Endothelial cell of umbilical vein (primary cell): Measurements from ENCODE around the gene KIF4A. TPM values are rescaled to one million over a fixed set of nuclear protein-coding genes. Genes with fewer than 3 reads are reported as not detected.

Source experiments
- BruUV-seq: library from RNA; stranded (reverse); fragments of 400-500 nt; replicated peaks from 2 replicates; lab custom pipeline; 2021; lab: Mats Ljungman, UMichigan
- CTCF ChIA-PET: fragments of 300-600, 350-600 bp; sonication (Branson Sonifier 250); formaldehyde crosslinking; loops from one replicate; lab custom pipeline; 2021; ENCODE audit warnings: antibody characterized with exemption, inconsistent platforms; lab: Charles Lee
- POLR2A ChIA-PET: fragments of 300-600, 350-600 bp; sonication (Branson Sonifier 250); formaldehyde crosslinking; loops from one replicate; lab custom pipeline; 2021; ENCODE audit warnings: antibody characterized with exemption, inconsistent platforms; lab: Charles Lee
- DNase-seq: peaks from one replicate; pipeline ENCODE4 v3.0.0-alpha.2; 2011; ENCODE audit warnings: low read depth, low spot score
- FAIRE-seq: peaks from 2 replicates; lab custom pipeline; 2011; peaks lifted over from hg19 to GRCh38; lab: Jason Lieb, UNC
- H2AFZ ChIP-seq: 2 replicates; pipeline ENCODE4 v1.6.0; 2012; ENCODE audit warnings: low read depth, low read length, control low read depth, inconsistent platforms
- H3K27ac ChIP-seq: 2 replicates; pipeline ENCODE4 v1.5.1; 2011; ENCODE audit warnings: low read depth, mild to moderate bottlenecking, control low read depth, low read length, moderate library complexity; ENCODE audit not compliant: insufficient read depth
- H3K27me3 ChIP-seq, 2 experiments: 2 replicates each; pipeline versions ENCODE4 v1.6.0 to v1.6.1; 2011; ENCODE audit warnings: low read length in 2 of 2, mixed read lengths in 1 of 2; ENCODE audit not compliant: control insufficient read depth in 2 of 2, insufficient read depth in 2 of 2
- H3K36me3 ChIP-seq, 2 experiments: 2 replicates in 1 of 2; 3 replicates in 1 of 2; pipeline ENCODE4 v1.5.1; 2011; ENCODE audit warnings: low read length in 2 of 2, mild to moderate bottlenecking in 1 of 2, moderate library complexity in 1 of 2; ENCODE audit not compliant: control insufficient read depth in 2 of 2, insufficient read depth in 2 of 2; ENCODE audit errors: extremely low read depth in 1 of 2
- H3K4me1 ChIP-seq: 3 replicates; pipeline ENCODE4 v1.5.1; 2011; ENCODE audit warnings: mild to moderate bottlenecking, low read length; ENCODE audit not compliant: control insufficient read depth, insufficient read depth; ENCODE audit errors: extremely low read depth
- H3K4me2 ChIP-seq: 2 replicates; pipeline ENCODE4 v1.6.1; 2011; ENCODE audit warnings: low read length, control low read depth, mixed read lengths; ENCODE audit not compliant: insufficient read depth
- H3K4me3 ChIP-seq, 3 experiments: fragments of 200-600 bp in 1 of 3; sonication (generic), shearing (Covaris generic) in 1 of 3; replicated peaks in 1 of 3; 2 replicates each; pipeline ENCODE4 v1.5.1; 2011 to 2016; ENCODE audit warnings: control low read depth in 3 of 3, low read length in 3 of 3, mild to moderate bottlenecking in 2 of 3, inconsistent platforms in 1 of 3, low read depth in 1 of 3, moderate library complexity in 1 of 3; ENCODE audit not compliant: insufficient read depth in 1 of 3
- H3K79me2 ChIP-seq: 2 replicates; pipeline ENCODE4 v1.6.0; 2012; ENCODE audit warnings: low read length, inconsistent platforms; ENCODE audit not compliant: control insufficient read depth, insufficient read depth
- H3K9ac ChIP-seq: replicated peaks from 2 replicates; pipeline ENCODE3; 2011; ENCODE audit warnings: low read length, control low read depth; ENCODE audit not compliant: insufficient read depth; ENCODE audit errors: extremely low read depth
- H3K9me1 ChIP-seq: replicated peaks from 3 replicates; pipeline ENCODE4 v1.6.0; 2011; ENCODE audit warnings: mild to moderate bottlenecking, low read length; ENCODE audit not compliant: control insufficient read depth, insufficient read depth; ENCODE audit errors: extremely low read depth
- H3K9me3 ChIP-seq: replicated peaks from 2 replicates; pipeline ENCODE4 v1.5.1; 2012; ENCODE audit warnings: low read length, inconsistent platforms; ENCODE audit not compliant: control insufficient read depth, insufficient read depth
- H4K20me1 ChIP-seq: replicated peaks from 2 replicates; pipeline ENCODE3; 2011; ENCODE audit warnings: mild to moderate bottlenecking, low read length; ENCODE audit not compliant: control insufficient read depth, insufficient read depth; ENCODE audit errors: extremely low read depth
- EZH2 ChIP-seq: IDR thresholded peaks from 2 replicates; pipeline ENCODE4 v1.6.1; 2012; ENCODE audit warnings: borderline replicate concordance, low read depth, mild to moderate bottlenecking, moderate library complexity, low read length, inconsistent platforms; ENCODE audit not compliant: severe bottlenecking
- FOS ChIP-seq: IDR thresholded peaks from 2 replicates; pipeline ENCODE4 v1.6.1; 2011; ENCODE audit warnings: mild to moderate bottlenecking, low read length, moderate library complexity, borderline replicate concordance; ENCODE audit not compliant: insufficient read depth
- GATA2 ChIP-seq: IDR thresholded peaks from 2 replicates; pipeline ENCODE4 v1.7.0; 2011; ENCODE audit warnings: low read depth, mild to moderate bottlenecking, moderate library complexity, mixed read lengths, low read length; ENCODE audit not compliant: insufficient read length, insufficient read depth
- JUN ChIP-seq: IDR thresholded peaks from 2 replicates; pipeline ENCODE4 v1.6.1; 2011; ENCODE audit warnings: borderline replicate concordance, low read depth; ENCODE audit not compliant: insufficient read length, insufficient read depth
- MAX ChIP-seq: IDR thresholded peaks from 2 replicates; pipeline ENCODE4 v1.6.1; 2011; ENCODE audit not compliant: insufficient read depth, insufficient read length
- MYC ChIP-seq: IDR thresholded peaks from one replicate; pipeline ENCODE4 v1.6.1; 2011; ENCODE audit warnings: mild to moderate bottlenecking, low read depth, low read length
- POLR2A ChIP-seq: IDR thresholded peaks from 2 replicates; pipeline ENCODE4 v1.6.1; 2012; ENCODE audit warnings: low read depth, mild to moderate bottlenecking, control low read depth, low read length
- POLR2AphosphoS5 ChIP-seq: IDR thresholded peaks from 2 replicates; pipeline ENCODE4 v1.6.1; 2012; ENCODE audit warnings: low read depth, mild to moderate bottlenecking, control low read depth, low read length, moderate library complexity; ENCODE audit not compliant: insufficient read depth
- dilution Hi-C: fragments of 300-500 bp; cut with MboI; formaldehyde crosslinking; loops from one replicate; pipeline ENCODE4 v1.15.0; 2019; ENCODE audit warnings: low sequenced_read_pairs; ENCODE audit not compliant: extremely low pct_ligation_motif_present
- intact Hi-C: fragments of 100-400 bp; cut with micrococcal nuclease; formaldehyde crosslinking; loops from one replicate; pipeline ENCODE4 v1.10.0; 2022
- polyA plus RNA-seq, 4 experiments: library from polyadenylated mRNA; depleted of rRNA in 3 of 4; stranded (reverse) in 3 of 4; unstranded in 1 of 4; fragments of >200 nt; gene quantifications; 2 replicates each; pipeline versions ENCODE4 v1.2.1 to v1.2.3, GENCODE V29; 2011 to 2012; ENCODE audit warnings: missing spikeins in 1 of 4
- total RNA-seq: library from RNA; stranded (reverse); gene quantifications from 2 replicates; pipeline ENCODE4 v1.2.3, GENCODE V29; 2021
- TF ChIP-seq, protein P1 (sequence below), 2 donors: IDR thresholded peaks; 1 replicate in 1 of 2; 2 replicates in 1 of 2; pipeline ENCODE4 v1.5.1; 2011; ENCODE audit warnings: low read length in 2 of 2, mild to moderate bottlenecking in 2 of 2, moderate library complexity in 2 of 2, control low read depth in 1 of 2, inconsistent platforms in 1 of 2, low read depth in 1 of 2; ENCODE audit not compliant: insufficient read depth in 1 of 2; ENCODE audit errors: extremely low read depth in 1 of 2

The KIF4A gene
- total and polyA plus RNA-seq, 2 donors (not counting 3 experiments of a cell fraction or from before 2014, with no cell fraction given), result 9.6 to 41.3 TPM

DNA sequence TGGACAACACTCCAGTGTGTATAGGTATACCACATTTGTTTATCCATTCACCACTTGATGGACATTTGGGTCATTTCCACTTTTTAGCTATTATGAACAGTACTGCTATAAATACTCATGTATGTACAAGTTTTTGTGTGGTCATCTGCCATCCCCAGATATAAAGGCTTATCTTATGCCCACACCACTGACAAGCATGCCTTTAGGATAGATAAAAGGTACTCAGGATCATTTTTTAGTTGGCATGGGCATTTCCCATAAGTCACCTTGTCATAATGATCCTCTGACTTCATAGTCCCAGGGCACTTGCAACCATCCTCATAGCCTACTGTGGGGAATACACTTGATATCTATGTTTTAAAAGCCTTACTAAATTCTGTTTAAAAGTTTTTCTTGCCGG is 49.2 kb upstream of the KIF4A start:
- no peaks in the 10 kb centered on the region for H4K20me1 ChIP-seq

GRCh38 chrX:70241501-70241900 is 48.4 kb upstream of the KIF4A start:
- Histone ChIP-seq H4K20me1 (no peaks in the 10 kb centered on the region), H3K4me3 (no peak overlapping the region), H3K9me3 (no peaks in the 10 kb centered on the region), H3K36me3 (no peaks in the 10 kb centered on the region), H2AFZ (no peak overlapping the region), H3K4me2 (no peak overlapping the region), H3K27me3 (no peaks in the 10 kb centered on the region), H3K4me1 (no peaks in the 10 kb centered on the region), H3K27ac (no peak overlapping the region), H3K9me1 (no peaks in the 10 kb centered on the region), H3K79me2 (no peaks in the 10 kb centered on the region), H3K9ac (no peak overlapping the region)
- DNase-seq, result no peak
- CTCF ChIA-PET, result no interaction called here
- no peak for FAIRE-seq
- no peak for TF ChIP-seq MAX
- no peak for TF ChIP-seq POLR2A
- TF ChIP-seq GATA2, result no peak
- no peak for TF ChIP-seq EZH2
- TF ChIP-seq MYC, result no peak
- TF ChIP-seq, protein P1, sequence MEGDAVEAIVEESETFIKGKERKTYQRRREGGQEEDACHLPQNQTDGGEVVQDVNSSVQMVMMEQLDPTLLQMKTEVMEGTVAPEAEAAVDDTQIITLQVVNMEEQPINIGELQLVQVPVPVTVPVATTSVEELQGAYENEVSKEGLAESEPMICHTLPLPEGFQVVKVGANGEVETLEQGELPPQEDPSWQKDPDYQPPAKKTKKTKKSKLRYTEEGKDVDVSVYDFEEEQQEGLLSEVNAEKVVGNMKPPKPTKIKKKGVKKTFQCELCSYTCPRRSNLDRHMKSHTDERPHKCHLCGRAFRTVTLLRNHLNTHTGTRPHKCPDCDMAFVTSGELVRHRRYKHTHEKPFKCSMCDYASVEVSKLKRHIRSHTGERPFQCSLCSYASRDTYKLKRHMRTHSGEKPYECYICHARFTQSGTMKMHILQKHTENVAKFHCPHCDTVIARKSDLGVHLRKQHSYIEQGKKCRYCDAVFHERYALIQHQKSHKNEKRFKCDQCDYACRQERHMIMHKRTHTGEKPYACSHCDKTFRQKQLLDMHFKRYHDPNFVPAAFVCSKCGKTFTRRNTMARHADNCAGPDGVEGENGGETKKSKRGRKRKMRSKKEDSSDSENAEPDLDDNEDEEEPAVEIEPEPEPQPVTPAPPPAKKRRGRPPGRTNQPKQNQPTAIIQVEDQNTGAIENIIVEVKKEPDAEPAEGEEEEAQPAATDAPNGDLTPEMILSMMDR (IDR thresholded peaks at IDR 0.05; ENCODE audit: extremely low read depth in 1 of 2, insufficient read depth in 1 of 2, low read depth in 1 of 2, low read length in 2 of 2), result no peak
- no peak for TF ChIP-seq JUN
- TF ChIP-seq FOS, result no peak
- intact Hi-C loops (no loop called here), dilution Hi-C loops (no loop called here)
- POLR2A ChIA-PET, result no interaction called here
- no TSS peak for BruUV-seq

More for the DNA sequence above, 49.2 kb upstream of the KIF4A start:
- Histone ChIP-seq H3K9me1 (no peaks in the 10 kb centered on the region), H3K4me3 (no peak overlapping the region), H3K27me3 (no peaks in the 10 kb centered on the region), H2AFZ (no peak overlapping the region), H3K36me3 (no peaks in the 10 kb centered on the region), H3K9me3 (no peaks in the 10 kb centered on the region), H3K27ac (no peak overlapping the region), H3K9ac (no peak overlapping the region), H3K4me1 (no peaks in the 10 kb centered on the region), H3K79me2 (no peaks in the 10 kb centered on the region), H3K4me2 (no peak overlapping the region)
- DNase-seq, result no peak
- dilution Hi-C loops, result no loop called here
- intact Hi-C loops, result no loop called here
- no TSS peak for BruUV-seq
- ChIA-PET POLR2A (no interaction called here), CTCF (no interaction called here)
- no peak for FAIRE-seq
- TF ChIP-seq EZH2 (no peak), FOS (no peak), MAX (no peak), POLR2AphosphoS5 (no peak), POLR2A (no peak)
